ENCODE measurements around the gene YTHDF2. TPM values are rescaled to one million over a fixed set of nuclear protein-coding genes. Genes with fewer than 3 reads are reported as not detected.

Gene YTHDF2
- total and polyA plus RNA-seq, 9 of the 15 experiments (the other 6 are each of a cell fraction or from before 2014, with no cell fraction given): 41.0 to 111 (median 83.3) TPM

GRCh38 chr1:28736450-28737306 is at the start of gene YTHDF2 (continued):
- TF ChIP-seq, protein P1, sequence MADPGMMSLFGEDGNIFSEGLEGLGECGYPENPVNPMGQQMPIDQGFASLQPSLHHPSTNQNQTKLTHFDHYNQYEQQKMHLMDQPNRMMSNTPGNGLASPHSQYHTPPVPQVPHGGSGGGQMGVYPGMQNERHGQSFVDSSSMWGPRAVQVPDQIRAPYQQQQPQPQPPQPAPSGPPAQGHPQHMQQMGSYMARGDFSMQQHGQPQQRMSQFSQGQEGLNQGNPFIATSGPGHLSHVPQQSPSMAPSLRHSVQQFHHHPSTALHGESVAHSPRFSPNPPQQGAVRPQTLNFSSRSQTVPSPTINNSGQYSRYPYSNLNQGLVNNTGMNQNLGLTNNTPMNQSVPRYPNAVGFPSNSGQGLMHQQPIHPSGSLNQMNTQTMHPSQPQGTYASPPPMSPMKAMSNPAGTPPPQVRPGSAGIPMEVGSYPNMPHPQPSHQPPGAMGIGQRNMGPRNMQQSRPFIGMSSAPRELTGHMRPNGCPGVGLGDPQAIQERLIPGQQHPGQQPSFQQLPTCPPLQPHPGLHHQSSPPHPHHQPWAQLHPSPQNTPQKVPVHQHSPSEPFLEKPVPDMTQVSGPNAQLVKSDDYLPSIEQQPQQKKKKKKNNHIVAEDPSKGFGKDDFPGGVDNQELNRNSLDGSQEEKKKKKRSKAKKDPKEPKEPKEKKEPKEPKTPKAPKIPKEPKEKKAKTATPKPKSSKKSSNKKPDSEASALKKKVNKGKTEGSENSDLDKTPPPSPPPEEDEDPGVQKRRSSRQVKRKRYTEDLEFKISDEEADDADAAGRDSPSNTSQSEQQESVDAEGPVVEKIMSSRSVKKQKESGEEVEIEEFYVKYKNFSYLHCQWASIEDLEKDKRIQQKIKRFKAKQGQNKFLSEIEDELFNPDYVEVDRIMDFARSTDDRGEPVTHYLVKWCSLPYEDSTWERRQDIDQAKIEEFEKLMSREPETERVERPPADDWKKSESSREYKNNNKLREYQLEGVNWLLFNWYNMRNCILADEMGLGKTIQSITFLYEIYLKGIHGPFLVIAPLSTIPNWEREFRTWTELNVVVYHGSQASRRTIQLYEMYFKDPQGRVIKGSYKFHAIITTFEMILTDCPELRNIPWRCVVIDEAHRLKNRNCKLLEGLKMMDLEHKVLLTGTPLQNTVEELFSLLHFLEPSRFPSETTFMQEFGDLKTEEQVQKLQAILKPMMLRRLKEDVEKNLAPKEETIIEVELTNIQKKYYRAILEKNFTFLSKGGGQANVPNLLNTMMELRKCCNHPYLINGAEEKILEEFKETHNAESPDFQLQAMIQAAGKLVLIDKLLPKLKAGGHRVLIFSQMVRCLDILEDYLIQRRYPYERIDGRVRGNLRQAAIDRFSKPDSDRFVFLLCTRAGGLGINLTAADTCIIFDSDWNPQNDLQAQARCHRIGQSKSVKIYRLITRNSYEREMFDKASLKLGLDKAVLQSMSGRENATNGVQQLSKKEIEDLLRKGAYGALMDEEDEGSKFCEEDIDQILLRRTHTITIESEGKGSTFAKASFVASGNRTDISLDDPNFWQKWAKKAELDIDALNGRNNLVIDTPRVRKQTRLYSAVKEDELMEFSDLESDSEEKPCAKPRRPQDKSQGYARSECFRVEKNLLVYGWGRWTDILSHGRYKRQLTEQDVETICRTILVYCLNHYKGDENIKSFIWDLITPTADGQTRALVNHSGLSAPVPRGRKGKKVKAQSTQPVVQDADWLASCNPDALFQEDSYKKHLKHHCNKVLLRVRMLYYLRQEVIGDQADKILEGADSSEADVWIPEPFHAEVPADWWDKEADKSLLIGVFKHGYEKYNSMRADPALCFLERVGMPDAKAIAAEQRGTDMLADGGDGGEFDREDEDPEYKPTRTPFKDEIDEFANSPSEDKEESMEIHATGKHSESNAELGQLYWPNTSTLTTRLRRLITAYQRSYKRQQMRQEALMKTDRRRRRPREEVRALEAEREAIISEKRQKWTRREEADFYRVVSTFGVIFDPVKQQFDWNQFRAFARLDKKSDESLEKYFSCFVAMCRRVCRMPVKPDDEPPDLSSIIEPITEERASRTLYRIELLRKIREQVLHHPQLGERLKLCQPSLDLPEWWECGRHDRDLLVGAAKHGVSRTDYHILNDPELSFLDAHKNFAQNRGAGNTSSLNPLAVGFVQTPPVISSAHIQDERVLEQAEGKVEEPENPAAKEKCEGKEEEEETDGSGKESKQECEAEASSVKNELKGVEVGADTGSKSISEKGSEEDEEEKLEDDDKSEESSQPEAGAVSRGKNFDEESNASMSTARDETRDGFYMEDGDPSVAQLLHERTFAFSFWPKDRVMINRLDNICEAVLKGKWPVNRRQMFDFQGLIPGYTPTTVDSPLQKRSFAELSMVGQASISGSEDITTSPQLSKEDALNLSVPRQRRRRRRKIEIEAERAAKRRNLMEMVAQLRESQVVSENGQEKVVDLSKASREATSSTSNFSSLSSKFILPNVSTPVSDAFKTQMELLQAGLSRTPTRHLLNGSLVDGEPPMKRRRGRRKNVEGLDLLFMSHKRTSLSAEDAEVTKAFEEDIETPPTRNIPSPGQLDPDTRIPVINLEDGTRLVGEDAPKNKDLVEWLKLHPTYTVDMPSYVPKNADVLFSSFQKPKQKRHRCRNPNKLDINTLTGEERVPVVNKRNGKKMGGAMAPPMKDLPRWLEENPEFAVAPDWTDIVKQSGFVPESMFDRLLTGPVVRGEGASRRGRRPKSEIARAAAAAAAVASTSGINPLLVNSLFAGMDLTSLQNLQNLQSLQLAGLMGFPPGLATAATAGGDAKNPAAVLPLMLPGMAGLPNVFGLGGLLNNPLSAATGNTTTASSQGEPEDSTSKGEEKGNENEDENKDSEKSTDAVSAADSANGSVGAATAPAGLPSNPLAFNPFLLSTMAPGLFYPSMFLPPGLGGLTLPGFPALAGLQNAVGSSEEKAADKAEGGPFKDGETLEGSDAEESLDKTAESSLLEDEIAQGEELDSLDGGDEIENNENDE (IDR thresholded peaks at IDR 0.05; ENCODE audit: low read depth, low read length): no peak
- TF ChIP-seq ZNF143 (CRISPR knock-in tag; IDR thresholded peaks at IDR 0.05): peak; percentile 79
- peak; percentile 75 for TF ChIP-seq KLF13 (tag; IDR thresholded peaks at IDR 0.05; ENCODE audit: borderline replicate concordance, low read depth)
- TF ChIP-seq ZC3H8 (IDR thresholded peaks at IDR 0.05): 0 out of 2 replicates have a peak, but pooled peaks have one; percentile 66
- TF ChIP-seq, protein P2, sequence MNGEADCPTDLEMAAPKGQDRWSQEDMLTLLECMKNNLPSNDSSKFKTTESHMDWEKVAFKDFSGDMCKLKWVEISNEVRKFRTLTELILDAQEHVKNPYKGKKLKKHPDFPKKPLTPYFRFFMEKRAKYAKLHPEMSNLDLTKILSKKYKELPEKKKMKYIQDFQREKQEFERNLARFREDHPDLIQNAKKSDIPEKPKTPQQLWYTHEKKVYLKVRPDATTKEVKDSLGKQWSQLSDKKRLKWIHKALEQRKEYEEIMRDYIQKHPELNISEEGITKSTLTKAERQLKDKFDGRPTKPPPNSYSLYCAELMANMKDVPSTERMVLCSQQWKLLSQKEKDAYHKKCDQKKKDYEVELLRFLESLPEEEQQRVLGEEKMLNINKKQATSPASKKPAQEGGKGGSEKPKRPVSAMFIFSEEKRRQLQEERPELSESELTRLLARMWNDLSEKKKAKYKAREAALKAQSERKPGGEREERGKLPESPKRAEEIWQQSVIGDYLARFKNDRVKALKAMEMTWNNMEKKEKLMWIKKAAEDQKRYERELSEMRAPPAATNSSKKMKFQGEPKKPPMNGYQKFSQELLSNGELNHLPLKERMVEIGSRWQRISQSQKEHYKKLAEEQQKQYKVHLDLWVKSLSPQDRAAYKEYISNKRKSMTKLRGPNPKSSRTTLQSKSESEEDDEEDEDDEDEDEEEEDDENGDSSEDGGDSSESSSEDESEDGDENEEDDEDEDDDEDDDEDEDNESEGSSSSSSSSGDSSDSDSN (IDR thresholded peaks at IDR 0.05; ENCODE audit: borderline replicate concordance in 1 of 2, low read depth in 2 of 2, low read length in 2 of 2): peak; percentile 13 to 71; a peak in 3 of 4 replicates
- TF ChIP-seq MTA3 (IDR thresholded peaks at IDR 0.05; ENCODE audit: borderline replicate concordance): peak; percentile 96; the same call in 1 of the 2 replicates
- no peak for TF ChIP-seq TAF15 (IDR thresholded peaks at IDR 0.05; ENCODE audit: low read depth, low read length)
- peak; percentile 84 for TF ChIP-seq ETV5 (CRISPR knock-in tag; IDR thresholded peaks at IDR 0.05; ENCODE audit: low read depth)
- TF ChIP-seq ZNF778 (CRISPR knock-in tag; IDR thresholded peaks at IDR 0.05): no peak
- peak; percentile 97 for TF ChIP-seq E2F1 (CRISPR knock-in tag; IDR thresholded peaks at IDR 0.05)
- TF ChIP-seq GATAD2B (IDR thresholded peaks at IDR 0.05; ENCODE audit: borderline replicate concordance): peak; percentile 97; the same call in 1 of the 2 replicates
